Caco-2 (cell line): ENCODE results near the gene ZNF710. TPM values are rescaled to one million over a fixed set of nuclear protein-coding genes. Genes with fewer than 3 reads are reported as not detected.

Experiments
- BruUV-seq: library from RNA; stranded (reverse); fragments of 400-500 nt; replicated peaks from 2 replicates; lab custom pipeline; 2021; lab: Mats Ljungman, UMichigan
- CTCF ChIA-PET: fragments of 300-600 bp; sonication (Branson Sonifier 250); formaldehyde crosslinking; loops from one replicate; lab custom pipeline; 2022; ENCODE audit warnings: antibody characterized with exemption; lab: Charles Lee
- POLR2A ChIA-PET: fragments of 300-600 bp; sonication (Branson Sonifier 250); formaldehyde crosslinking; loops from one replicate; lab custom pipeline; 2022; ENCODE audit warnings: antibody characterized with exemption; lab: Charles Lee
- DNase-seq, 2 experiments: peaks; one replicate each; pipeline versions ENCODE4 v3.0.0 to v3.0.0-alpha.2; 2020 to 2022
- H3K27me3 ChIP-seq: replicated peaks from 2 replicates; pipeline ENCODE4 v1.6.0; 2011; ENCODE audit warnings: low read length; ENCODE audit not compliant: control insufficient read depth, insufficient read depth
- H3K36me3 ChIP-seq: 2 replicates; pipeline ENCODE4 v1.5.1; 2011; ENCODE audit warnings: low read length; ENCODE audit not compliant: control insufficient read depth, insufficient read depth
- H3K4me1 ChIP-seq: fragments of 250-450 bp; sonication (Bioruptor Pico); 2 replicates; pipeline ENCODE4 v1.5.1; 2020; ENCODE audit warnings: mild to moderate bottlenecking
- H3K4me3 ChIP-seq: 2 replicates; pipeline ENCODE4 v1.5.1; 2011; ENCODE audit warnings: low read depth, mild to moderate bottlenecking, control low read depth, low read length
- H3K9me3 ChIP-seq: fragments of 250-450 bp; sonication (Bioruptor Pico); 2 replicates; pipeline ENCODE4 v1.5.1; 2020; ENCODE audit warnings: mild to moderate bottlenecking, moderate library complexity
- H3K27ac Mint-ChIP-seq: one replicate; pipeline ENCODE4 v1.8.0; 2022; ENCODE audit warnings: mixed read lengths; ENCODE audit not compliant: unreplicated experiment
- H3K27me3 Mint-ChIP-seq: one replicate; pipeline ENCODE4 v1.8.0; 2022; ENCODE audit warnings: mixed read lengths; ENCODE audit not compliant: insufficient read depth, unreplicated experiment
- H3K36me3 Mint-ChIP-seq: one replicate; pipeline ENCODE4 v1.8.0; 2022; ENCODE audit warnings: mild to moderate bottlenecking, mixed read lengths; ENCODE audit not compliant: insufficient read depth, unreplicated experiment
- H3K4me1 Mint-ChIP-seq: one replicate; pipeline ENCODE4 v1.8.0; 2022; ENCODE audit warnings: low read depth, mixed read lengths; ENCODE audit not compliant: unreplicated experiment
- H3K4me3 Mint-ChIP-seq: one replicate; pipeline ENCODE4 v1.8.0; 2022; ENCODE audit warnings: mild to moderate bottlenecking, moderate library complexity, mixed read lengths; ENCODE audit not compliant: unreplicated experiment
- H3K9me3 Mint-ChIP-seq: one replicate; pipeline ENCODE4 v1.8.0; 2022; ENCODE audit warnings: mixed read lengths; ENCODE audit not compliant: unreplicated experiment
- CTCF ChIP-seq, 2 experiments: fragments of 200-600 bp in 1 of 2; IDR thresholded peaks; 1 replicate in 1 of 2; 2 replicates in 1 of 2; pipeline versions ENCODE4 v1.5.1 to v1.8.0; 2011 to 2022; ENCODE audit warnings: antibody characterized with exemption in 1 of 2, control low read depth in 1 of 2, inconsistent platforms in 1 of 2, low read depth in 1 of 2, low read length in 1 of 2, mild to moderate bottlenecking in 1 of 2, moderate library complexity in 1 of 2; ENCODE audit not compliant: insufficient read depth in 1 of 2, severe bottlenecking in 1 of 2, unreplicated experiment in 1 of 2
- intact Hi-C: fragments of 100-400 bp; cut with micrococcal nuclease; formaldehyde crosslinking; loops from one replicate; pipeline ENCODE4 v1.10.0; 2022; ENCODE audit not compliant: unreplicated experiment
- total RNA-seq: library from RNA; stranded (reverse); gene quantifications from 2 replicates; pipeline ENCODE4 v1.2.3, GENCODE V29; 2022

The ZNF710 gene
- total RNA-seq, 1 experiment from 2014 or later, result 21.4 TPM

DNA sequence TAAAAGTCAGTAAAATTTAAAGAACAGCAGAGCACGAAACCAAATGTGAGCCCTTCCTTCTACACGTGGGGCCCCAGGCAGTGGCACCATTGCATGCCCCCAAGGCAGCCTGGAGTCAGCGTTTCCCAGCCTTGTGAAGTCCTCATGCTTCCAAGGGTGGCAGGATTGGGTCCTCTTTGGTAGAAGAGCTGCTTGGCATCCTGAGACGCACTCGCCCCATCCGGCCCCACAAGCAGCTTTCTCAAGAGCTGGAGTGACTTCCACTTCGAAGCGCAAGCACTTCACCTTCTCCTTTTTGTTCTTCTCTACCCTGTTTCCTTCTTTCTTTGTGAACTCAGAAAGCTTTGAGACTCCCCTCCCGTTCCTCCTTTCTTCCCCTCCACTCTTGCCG, 34.7 kb downstream of the ZNF710 start:
- no peak for TF ChIP-seq CTCF (IDR thresholded peaks at IDR 0.05; ENCODE audit: insufficient read depth in 1 of 2, low read depth in 1 of 2, low read length in 1 of 2, severe bottlenecking in 1 of 2, unreplicated experiment in 1 of 2)
- Histone ChIP-seq H3K9me3 (no peaks in the 10 kb centered on the region), H3K4me1 (peaks cover 24% of the 10 kb centered on the region), H3K4me3 (no peak overlapping the region), H3K36me3 (no peaks in the 10 kb centered on the region), H3K27me3 (no peaks in the 10 kb centered on the region)
- ChIA-PET POLR2A (interaction anchor here (1.1 kb wide), 1 partner anchor 141 kb away, joined by 3 read pairs; no protein-coding TSS in a partner anchor), CTCF (no interaction called here)
- no peaks in the 10 kb centered on the region for H3K36me3 Mint-ChIP-seq
- peaks cover 20% of the 10 kb centered on the region for H3K4me1 Mint-ChIP-seq
- H3K4me3 Mint-ChIP-seq, result no peak overlapping the region
- H3K27ac Mint-ChIP-seq, result no peak overlapping the region
- H3K9me3 Mint-ChIP-seq, result no peaks in the 10 kb centered on the region
- no TSS peak for BruUV-seq
- DNase-seq, result no peak
- no peaks in the 10 kb centered on the region for H3K27me3 Mint-ChIP-seq
- intact Hi-C loops, result loop anchor here (5.0 kb wide), 1 partner anchor 39 kb away; no protein-coding TSS in a partner anchor

GRCh38 chr15:90036343-90036742, 35.2 kb downstream of the ZNF710 start:
- no peaks in the 10 kb centered on the region for H3K36me3 Mint-ChIP-seq
- no peak overlapping the region for H3K4me3 Mint-ChIP-seq
- no TSS peak for BruUV-seq
- TF ChIP-seq CTCF (IDR thresholded peaks at IDR 0.05; ENCODE audit: insufficient read depth in 1 of 2, low read depth in 1 of 2, low read length in 1 of 2, severe bottlenecking in 1 of 2, unreplicated experiment in 1 of 2), result no peak
- no peak overlapping the region for H3K4me3 ChIP-seq
- no peaks in the 10 kb centered on the region for H3K36me3 ChIP-seq
- peaks cover 20% of the 10 kb centered on the region for H3K4me1 Mint-ChIP-seq
- H3K27me3 Mint-ChIP-seq, result no peaks in the 10 kb centered on the region
- no peak overlapping the region for H3K27ac Mint-ChIP-seq
- peaks cover 24% of the 10 kb centered on the region for H3K4me1 ChIP-seq
- H3K9me3 ChIP-seq, result no peaks in the 10 kb centered on the region
- intact Hi-C loops, result loop anchor here (5.0 kb wide), 1 partner anchor 39 kb away; no protein-coding TSS in a partner anchor
- ChIA-PET CTCF (no interaction called here), POLR2A (interaction anchor here (1.1 kb wide), 1 partner anchor 142 kb away, joined by 3 read pairs; no protein-coding TSS in a partner anchor)
- DNase-seq, result no peak
- H3K9me3 Mint-ChIP-seq, result no peaks in the 10 kb centered on the region
- H3K27me3 ChIP-seq, result no peaks in the 10 kb centered on the region

GRCh38 chr15:90036806-90037510, 35.8 kb downstream of the ZNF710 start:
- no peak for DNase-seq
- no peak for TF ChIP-seq CTCF (IDR thresholded peaks at IDR 0.05; ENCODE audit: insufficient read depth in 1 of 2, low read depth in 1 of 2, low read length in 1 of 2, severe bottlenecking in 1 of 2, unreplicated experiment in 1 of 2)
- ChIA-PET CTCF (no interaction called here), POLR2A (no interaction called here)
- Mint-ChIP-seq H3K27me3 (no peaks in the 10 kb centered on the region), H3K36me3 (no peaks in the 10 kb centered on the region), H3K27ac (no peak overlapping the region), H3K4me1 (peaks cover 20% of the 10 kb centered on the region), H3K9me3 (no peaks in the 10 kb centered on the region), H3K4me3 (no peak overlapping the region)
- no TSS peak for BruUV-seq
- H3K4me3 ChIP-seq, result no peak overlapping the region
- no peaks in the 10 kb centered on the region for H3K9me3 ChIP-seq
- intact Hi-C loops, result loop anchor here (5.0 kb wide), 1 partner anchor 40 kb away; no protein-coding TSS in a partner anchor
- no peaks in the 10 kb centered on the region for H3K27me3 ChIP-seq
- no peaks in the 10 kb centered on the region for H3K36me3 ChIP-seq
- peaks cover 24% of the 10 kb centered on the region for H3K4me1 ChIP-seq
